ENCODE data around the gene VAMP5.
"Not testable (repeated sequence)": the region's sequence is repeated elsewhere in the genome, so short reads cannot be mapped to it uniquely, and the experiment has no call there.

Gene VAMP5, protein sequence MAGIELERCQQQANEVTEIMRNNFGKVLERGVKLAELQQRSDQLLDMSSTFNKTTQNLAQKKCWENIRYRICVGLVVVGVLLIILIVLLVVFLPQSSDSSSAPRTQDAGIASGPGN

DNA sequence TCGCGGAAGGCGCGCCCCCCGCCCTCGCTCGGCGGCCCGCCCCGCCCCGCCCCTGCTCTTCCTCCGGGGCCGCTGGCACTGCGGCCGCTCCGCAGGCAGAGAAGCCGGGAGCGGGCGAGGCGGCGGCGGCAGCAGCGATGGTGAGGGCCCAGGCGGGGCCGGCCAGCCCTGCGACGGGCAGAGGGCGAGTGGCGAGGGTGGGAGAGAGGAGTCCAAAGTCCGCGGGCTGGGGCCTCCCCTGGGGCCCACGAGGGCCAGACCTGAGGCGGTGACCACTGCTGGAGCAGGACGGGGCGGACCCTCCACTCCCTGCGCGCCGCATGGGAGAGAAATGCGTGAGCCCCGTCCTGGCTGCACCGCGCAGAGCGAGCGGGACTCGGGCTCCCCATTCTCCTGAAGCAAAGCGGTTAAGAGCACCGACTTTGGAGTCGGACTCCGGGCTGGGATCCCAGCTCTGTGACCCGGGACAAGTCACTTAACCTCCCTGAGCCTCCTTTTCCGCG, at the start of gene VAMP5:
Gene VAMP5, plus strand, starts transcription at position 78 of the 503 bp plus-strand sequence. Its CDS starts 60 bp downstream, at position 138.
- Mint-ChIP-seq H3K36me3 (peaks cover 7% of the 10 kb centered on the region), H3K9me3 (ENCODE audit: low read depth) (no peaks in the 10 kb centered on the region), H3K4me1 (ENCODE audit: low read depth) (peaks cover 60% of the 10 kb centered on the region), H3K4me3 (peak within 1 kb of the TSS; percentile 90), H3K27me3 (no peaks in the 10 kb centered on the region), H3K27ac (peak within 1 kb of the TSS; percentile 95)

DNA sequence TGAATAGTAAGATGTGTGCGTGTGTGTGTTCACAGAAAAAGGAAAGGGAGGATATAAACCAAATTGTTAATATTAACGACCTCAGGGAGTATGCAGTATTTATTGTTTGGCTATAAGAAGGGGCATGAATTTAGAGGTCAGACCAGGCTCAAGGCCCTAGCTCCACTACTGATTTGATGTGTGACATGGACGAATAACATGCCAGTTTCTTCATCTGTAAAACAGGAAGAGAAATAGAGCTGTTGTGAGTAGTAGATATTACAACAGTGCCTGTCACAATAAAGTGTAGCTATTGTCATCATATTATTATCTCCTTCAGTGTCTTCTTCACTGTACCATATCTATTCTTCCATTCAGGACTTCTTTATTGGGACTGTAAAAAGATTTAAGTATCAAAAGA, 49.4 kb upstream of the VAMP5 start:
- Mint-ChIP-seq H3K4me1 (ENCODE audit: low read depth) (peaks cover 10% of the 10 kb centered on the region), H3K4me3 (no peak overlapping the region), H3K36me3 (peaks cover 1% of the 10 kb centered on the region), H3K27me3 (no peaks in the 10 kb centered on the region), H3K9me3 (ENCODE audit: low read depth) (no peaks in the 10 kb centered on the region), H3K27ac (no peak overlapping the region)

DNA sequence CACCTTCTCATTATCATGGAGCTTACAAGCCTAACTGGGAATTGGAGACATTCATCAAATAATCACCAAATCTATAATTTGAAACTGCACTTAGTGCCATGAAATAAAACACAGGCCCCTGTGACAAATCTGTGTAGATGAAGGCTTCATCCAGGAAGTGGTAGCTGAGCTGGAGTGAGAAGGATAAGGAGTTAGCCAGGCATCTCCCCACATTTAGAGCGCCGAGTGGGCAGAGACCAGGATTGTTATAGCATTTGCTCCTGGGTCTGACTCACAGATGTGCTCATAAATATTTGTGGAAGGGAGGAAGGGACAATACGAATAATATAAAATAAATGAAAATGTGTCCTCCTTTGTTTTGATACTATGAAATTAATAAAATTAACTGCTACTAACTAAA, 47.8 kb upstream of the VAMP5 start:
- Mint-ChIP-seq H3K4me1 (ENCODE audit: low read depth) (peaks cover 21% of the 10 kb centered on the region), H3K27ac (no peak overlapping the region), H3K27me3 (no peaks in the 10 kb centered on the region), H3K36me3 (peaks cover 17% of the 10 kb centered on the region), H3K4me3 (no peak overlapping the region), H3K9me3 (ENCODE audit: low read depth) (no peaks in the 10 kb centered on the region)

DNA sequence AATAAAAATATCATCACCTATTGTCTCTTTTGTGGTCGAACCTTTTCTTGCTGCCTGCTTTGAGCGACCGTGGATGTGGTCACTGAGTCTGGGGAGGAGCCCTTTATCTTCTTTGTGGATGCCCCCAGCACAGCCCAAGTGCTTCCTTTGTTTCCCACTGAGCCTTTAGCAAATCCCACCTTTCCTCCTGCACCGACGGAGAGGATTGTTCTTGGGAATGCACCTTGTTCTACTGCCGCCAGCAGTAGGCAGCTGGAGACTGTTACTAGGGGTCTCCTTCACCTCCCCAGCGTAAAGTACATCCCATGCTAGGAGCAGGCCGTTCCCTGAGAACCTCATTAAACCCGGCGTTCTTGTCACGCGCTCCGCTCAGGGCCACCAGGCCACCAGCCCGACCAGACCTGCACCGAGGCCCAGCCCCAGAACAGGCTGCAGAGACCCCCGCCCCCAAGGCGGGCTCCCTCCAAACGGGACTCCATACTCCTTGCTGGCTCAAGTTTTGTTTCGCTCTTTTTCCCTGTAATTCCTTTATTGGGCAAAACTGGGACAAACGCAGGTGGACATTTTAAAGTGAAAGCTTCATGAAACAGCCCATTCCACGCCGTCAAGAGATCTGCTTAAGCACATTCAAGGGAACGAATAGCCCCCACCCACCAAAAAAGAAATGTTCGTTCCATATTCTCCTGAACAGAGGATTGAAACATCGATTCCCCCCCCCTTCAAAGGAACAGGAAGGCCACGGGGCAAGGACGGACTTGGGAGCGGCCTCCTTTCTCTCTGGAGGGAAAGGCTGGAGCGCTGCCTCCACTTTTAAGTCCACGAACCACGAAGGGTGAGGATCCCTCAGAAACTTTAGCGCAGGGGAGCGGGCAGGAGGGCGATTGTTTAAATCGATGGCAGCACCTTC, 46.4 kb upstream of the VAMP5 start:
- peaks cover 35% of the 10 kb centered on the region for H3K4me1 Mint-ChIP-seq (ENCODE audit: low read depth)
- H3K9me3 Mint-ChIP-seq (ENCODE audit: low read depth): no peaks in the 10 kb centered on the region
- H3K4me3 Mint-ChIP-seq: peak overlapping the region; percentile 98
- peaks cover 29% of the 10 kb centered on the region for H3K36me3 Mint-ChIP-seq
- no peaks in the 10 kb centered on the region for H3K27me3 Mint-ChIP-seq
- H3K27ac Mint-ChIP-seq: peak overlapping the region; percentile 98

DNA sequence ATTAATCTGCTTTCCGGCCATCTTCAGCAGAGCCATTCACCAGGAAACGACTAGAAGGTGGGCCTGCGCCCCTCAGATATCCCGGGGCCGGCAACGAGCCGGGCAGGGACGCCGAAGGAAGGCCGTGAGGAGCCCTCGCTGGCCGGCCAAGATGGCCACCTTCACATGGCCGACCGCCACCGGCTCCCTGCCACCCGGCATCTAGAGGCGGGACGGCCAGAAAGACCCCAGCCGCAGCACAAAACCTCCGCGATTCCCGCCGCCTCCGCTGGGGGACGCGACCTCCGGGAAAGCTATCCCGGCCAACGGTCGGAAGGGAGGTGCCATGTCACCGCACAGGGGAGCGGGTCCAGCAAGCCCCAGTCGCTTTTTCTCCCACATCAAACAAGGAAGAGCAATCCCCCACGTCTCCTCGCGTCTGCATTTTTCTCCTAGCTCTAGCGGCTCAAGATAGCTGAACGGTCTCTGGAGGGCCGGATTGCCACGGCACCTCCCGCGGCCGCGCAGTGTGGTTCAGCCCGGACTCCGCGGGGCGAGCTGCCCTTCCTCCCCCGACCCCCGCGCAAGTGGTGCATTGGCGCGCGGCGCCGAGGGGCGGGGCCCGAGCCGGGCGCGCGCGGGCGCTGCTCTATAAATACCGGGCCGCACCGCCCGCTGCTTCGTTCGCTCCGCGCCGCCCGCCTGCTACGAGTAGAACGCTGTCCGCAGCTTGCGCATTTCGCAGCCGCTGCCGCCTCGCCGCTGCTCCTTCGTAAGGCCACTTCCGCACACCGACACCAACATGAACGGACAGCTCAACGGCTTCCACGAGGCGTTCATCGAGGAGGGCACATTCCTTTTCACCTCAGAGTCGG, 45.5 kb upstream of the VAMP5 start, which contains the start of gene MAT2A:
Gene MAT2A, plus strand, starts transcription at position 662 of the 854 bp plus-strand sequence. Its CDS starts 120 bp downstream, at position 782.
- Mint-ChIP-seq H3K36me3 (peaks cover 34% of the 10 kb centered on the region), H3K27me3 (no peaks in the 10 kb centered on the region), H3K27ac (peak within 1 kb of the TSS; percentile 98), H3K4me1 (ENCODE audit: low read depth) (peaks cover 42% of the 10 kb centered on the region), H3K4me3 (peak within 1 kb of the TSS; percentile 98), H3K9me3 (ENCODE audit: low read depth) (no peaks in the 10 kb centered on the region)

DNA sequence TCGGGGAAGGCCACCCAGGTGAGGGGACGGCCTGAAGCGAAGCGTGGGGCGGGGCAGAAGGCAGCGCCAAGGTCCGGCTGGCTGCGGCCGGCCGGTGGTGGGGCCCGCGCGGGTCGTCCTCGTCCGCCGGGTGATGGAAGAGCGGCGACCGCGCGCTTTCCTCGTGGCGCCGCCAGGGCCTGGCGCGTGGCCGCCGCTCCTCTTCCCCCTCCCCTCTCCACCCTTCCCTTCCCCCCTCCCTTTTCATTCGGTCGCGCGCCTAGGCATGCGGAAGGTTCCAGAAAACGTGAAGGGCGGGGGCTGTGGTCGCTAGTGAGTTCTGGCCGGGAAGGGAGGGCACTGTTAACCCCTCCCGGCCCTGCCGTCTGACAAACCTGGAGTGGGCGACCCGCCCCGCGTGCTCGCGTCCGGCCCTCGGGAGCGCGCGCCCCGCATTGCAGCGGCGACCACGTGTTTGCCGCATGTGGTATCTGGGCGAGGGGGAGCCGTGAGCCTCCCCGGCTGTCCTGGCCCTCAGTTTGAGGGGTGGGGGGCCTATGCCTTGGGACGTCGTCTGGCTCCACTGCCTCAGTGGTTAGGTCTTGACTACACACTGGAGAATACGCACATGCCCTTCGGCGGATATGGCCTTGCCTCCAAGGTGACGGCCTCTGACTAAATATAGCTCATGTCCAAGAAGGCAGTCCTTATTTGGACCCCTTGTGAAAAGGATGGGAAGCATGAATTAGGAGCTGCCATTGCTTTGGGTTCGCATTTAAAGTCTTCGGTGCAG, 44.7 kb upstream of the VAMP5 start:
- Mint-ChIP-seq H3K4me1 (ENCODE audit: low read depth) (peaks cover 47% of the 10 kb centered on the region), H3K9me3 (ENCODE audit: low read depth) (no peaks in the 10 kb centered on the region), H3K36me3 (peaks cover 41% of the 10 kb centered on the region), H3K27ac (peak overlapping the region; percentile 98), H3K4me3 (peak overlapping the region; percentile 98), H3K27me3 (no peaks in the 10 kb centered on the region)

DNA sequence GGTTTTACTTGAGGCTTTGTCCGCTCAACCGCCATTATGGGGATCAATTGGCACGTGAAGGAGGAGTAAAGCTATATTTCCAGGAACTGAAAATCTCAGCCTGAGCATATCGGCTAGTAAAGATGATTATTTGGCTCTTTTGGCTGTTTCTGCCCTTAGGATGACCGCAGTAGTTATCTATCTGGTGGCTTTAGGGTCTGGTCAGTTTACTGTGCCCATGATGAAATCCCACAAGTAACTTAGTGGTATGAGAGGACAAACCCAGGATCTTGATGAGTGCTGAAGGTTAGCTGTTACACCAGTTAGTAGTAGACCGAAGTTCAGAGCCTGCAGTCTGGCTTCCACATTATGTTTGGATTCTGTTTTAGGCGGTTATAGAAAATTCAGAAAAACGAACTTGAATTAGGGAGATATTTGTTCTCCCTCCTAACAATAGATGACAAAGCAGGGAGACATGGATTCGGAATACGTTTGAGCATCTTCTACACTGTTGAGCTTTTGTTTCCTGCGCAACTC, 44.0 kb upstream of the VAMP5 start:
- Mint-ChIP-seq H3K36me3 (peaks cover 41% of the 10 kb centered on the region), H3K27ac (peak overlapping the region; percentile 96), H3K4me1 (ENCODE audit: low read depth) (peaks cover 47% of the 10 kb centered on the region), H3K27me3 (no peaks in the 10 kb centered on the region), H3K9me3 (ENCODE audit: low read depth) (no peaks in the 10 kb centered on the region), H3K4me3 (peak overlapping the region; percentile 98)

DNA sequence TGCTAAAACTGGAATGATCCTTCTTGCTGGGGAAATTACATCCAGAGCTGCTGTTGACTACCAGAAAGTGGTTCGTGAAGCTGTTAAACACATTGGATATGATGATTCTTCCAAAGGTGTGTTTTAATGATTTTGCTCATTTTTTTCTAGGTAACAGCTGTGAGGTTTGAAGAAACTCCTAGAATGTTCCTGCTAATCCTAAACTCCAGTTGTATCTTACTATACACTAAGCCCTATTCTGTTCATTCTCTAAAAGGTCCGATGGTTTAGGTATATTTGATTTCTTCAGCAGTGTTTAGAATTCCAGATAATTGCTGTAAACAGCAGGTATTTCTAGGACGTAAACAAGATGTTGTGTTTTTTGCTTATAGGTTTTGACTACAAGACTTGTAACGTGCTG, 43.0 kb upstream of the VAMP5 start:
- Mint-ChIP-seq H3K27me3 (no peaks in the 10 kb centered on the region), H3K27ac (peak overlapping the region; percentile 96), H3K4me3 (peak overlapping the region; percentile 98), H3K36me3 (peaks cover 41% of the 10 kb centered on the region), H3K9me3 (ENCODE audit: low read depth) (no peaks in the 10 kb centered on the region), H3K4me1 (ENCODE audit: low read depth) (peaks cover 47% of the 10 kb centered on the region)

DNA sequence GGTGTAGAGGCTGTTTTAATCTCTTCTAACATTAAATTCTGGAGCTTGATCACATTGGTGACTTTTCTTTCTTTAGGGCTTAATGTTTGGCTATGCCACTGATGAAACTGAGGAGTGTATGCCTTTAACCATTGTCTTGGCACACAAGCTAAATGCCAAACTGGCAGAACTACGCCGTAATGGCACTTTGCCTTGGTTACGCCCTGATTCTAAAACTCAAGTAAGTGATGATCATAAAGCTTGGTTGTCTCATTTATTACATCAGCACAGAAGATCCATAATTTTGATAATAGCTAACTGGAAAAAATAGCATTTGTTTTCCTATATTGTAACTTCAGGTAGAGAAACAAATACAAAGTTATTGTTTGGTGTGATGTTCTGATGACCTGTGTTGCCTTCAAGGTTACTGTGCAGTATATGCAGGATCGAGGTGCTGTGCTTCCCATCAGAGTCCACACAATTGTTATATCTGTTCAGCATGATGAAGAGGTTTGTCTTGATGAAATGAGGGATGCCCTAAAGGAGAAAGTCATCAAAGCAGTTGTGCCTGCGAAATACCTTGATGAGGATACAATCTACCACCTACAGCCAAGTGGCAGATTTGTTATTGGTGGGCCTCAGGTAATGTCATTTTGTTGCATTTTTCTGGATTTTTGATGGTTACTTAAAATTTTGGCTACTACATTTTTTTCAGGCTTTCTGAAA, 42.3 kb upstream of the VAMP5 start:
- Mint-ChIP-seq H3K36me3 (peaks cover 41% of the 10 kb centered on the region), H3K9me3 (ENCODE audit: low read depth) (no peaks in the 10 kb centered on the region), H3K4me1 (ENCODE audit: low read depth) (peaks cover 46% of the 10 kb centered on the region), H3K27me3 (no peaks in the 10 kb centered on the region), H3K27ac (peak overlapping the region; percentile 96), H3K4me3 (peak overlapping the region; percentile 98)

DNA sequence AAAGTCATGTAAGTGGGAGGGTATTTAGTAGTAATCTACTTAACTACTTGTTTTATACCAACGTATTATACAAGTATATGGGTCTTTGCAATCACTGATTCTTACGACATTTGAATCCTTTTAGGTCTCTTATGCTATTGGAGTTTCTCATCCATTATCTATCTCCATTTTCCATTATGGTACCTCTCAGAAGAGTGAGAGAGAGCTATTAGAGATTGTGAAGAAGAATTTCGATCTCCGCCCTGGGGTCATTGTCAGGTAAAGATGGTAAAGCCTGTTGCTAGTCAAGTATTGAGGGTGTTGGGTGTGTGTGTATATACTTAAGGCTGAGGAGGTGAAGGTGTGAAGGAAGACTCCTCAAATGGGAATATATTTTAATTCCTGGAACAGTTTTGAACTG, 41.5 kb upstream of the VAMP5 start:
- peaks cover 38% of the 10 kb centered on the region for H3K4me1 Mint-ChIP-seq (ENCODE audit: low read depth)
- peaks cover 41% of the 10 kb centered on the region for H3K36me3 Mint-ChIP-seq
- no peaks in the 10 kb centered on the region for H3K27me3 Mint-ChIP-seq
- no peaks in the 10 kb centered on the region for H3K9me3 Mint-ChIP-seq (ENCODE audit: low read depth)
- H3K4me3 Mint-ChIP-seq: peak overlapping the region; percentile 98
- H3K27ac Mint-ChIP-seq: peak overlapping the region; percentile 96

DNA sequence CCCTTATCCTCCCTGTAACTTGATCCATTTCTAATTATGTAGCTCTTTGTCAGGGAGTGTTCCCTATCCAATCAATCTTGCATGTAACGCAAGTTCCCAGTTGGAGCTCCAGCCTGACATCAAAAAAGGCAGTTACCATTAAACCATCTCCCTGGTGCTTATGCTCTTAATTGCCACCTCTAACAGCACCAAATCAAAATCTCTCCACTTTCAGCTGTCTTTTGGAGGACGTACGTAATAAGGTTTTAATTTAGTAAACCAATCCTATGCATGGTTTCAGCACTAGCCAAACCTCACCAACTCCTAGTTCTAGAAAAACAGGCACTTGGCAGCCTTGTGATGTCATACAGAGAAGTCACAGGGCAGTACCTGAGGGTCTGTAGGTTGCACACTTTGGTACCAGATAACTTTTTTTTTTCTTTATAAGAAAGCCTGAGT, 40.0 kb upstream of the VAMP5 start:
- not testable (repeated sequence) for H3K27me3 Mint-ChIP-seq; H3K9me3 Mint-ChIP-seq (ENCODE audit: low read depth)
- Mint-ChIP-seq H3K27ac (peak overlapping the region; percentile 76), H3K4me3 (peak overlapping the region; percentile 69), H3K4me1 (ENCODE audit: low read depth) (peaks cover 38% of the 10 kb centered on the region), H3K36me3 (peaks cover 41% of the 10 kb centered on the region)

DNA sequence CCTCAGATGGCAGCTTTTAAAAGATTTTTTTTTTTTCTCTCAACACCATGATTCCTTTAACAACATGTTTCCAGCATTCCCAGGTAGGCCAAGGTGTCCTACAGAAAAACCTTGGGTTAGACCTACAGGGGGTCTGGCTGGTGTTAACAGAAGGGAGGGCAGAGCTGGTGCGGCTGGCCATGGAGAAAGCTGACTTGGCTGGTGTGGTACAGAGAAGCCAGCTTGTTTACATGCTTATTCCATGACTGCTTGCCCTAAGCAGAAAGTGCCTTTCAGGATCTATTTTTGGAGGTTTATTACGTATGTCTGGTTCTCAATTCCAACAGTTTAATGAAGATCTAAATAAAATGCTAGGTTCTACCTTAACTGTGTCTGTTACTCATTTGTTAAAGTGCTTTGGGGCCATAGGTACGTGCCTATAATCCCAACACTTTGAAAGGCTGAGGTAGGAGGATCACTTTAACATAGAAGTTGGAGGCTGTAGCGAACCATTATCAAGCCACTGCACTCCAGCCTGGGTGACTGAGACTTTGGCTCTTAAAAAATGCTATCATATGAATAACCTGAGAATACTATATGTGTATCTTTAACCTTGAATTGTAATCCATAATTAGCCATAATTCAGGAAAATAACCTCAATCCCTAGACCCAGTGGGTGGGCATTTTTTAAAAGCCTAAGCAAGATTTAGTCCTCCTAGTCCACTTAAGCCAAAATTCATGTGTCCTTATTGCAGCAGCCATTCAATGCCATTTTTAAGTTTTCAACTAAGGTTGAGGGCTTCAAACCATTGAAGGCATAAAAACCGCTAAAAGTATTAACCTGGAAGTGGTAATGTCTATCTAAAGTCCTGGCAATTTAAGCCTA, 39.1 kb upstream of the VAMP5 start:
- not testable (repeated sequence) for H3K27me3 Mint-ChIP-seq; H3K9me3 Mint-ChIP-seq (ENCODE audit: low read depth)
- Mint-ChIP-seq H3K36me3 (peaks cover 37% of the 10 kb centered on the region), H3K4me3 (peak overlapping the region; percentile 30), H3K4me1 (ENCODE audit: low read depth) (peaks cover 38% of the 10 kb centered on the region), H3K27ac (peak overlapping the region; percentile 54)

DNA sequence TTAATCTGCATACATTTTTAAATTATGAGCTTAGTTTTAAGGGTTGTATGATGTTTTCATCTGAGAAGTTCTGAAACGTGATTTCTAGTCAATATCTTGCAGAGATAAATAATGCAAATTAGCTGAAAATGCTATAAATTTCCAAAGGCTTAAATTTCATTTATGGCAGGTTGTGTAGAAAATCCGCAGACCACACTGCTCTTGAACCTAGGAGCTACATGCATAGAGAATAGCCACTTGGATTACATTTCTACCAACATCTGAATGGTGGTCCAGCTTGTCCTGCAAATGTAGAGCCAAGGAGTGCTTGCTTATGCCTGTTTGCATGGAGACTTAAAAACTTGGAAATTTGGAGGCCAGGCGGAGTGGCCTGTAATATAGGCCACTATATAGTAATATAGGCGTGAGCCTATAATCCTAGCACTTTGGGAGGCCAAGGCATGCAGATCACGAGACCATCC, 38.4 kb upstream of the VAMP5 start:
- Mint-ChIP-seq H3K36me3 (peaks cover 30% of the 10 kb centered on the region), H3K27ac (peak overlapping the region; percentile 54), H3K9me3 (ENCODE audit: low read depth) (no peaks in the 10 kb centered on the region), H3K4me3 (no peak overlapping the region), H3K4me1 (ENCODE audit: low read depth) (peaks cover 33% of the 10 kb centered on the region), H3K27me3 (no peaks in the 10 kb centered on the region)

Measured in activated naive CD8-positive, alpha-beta T cell (primary cell).